Measurements from ENCODE around the gene ROBO2. TPM values are rescaled to one million over a fixed set of nuclear protein-coding genes. Genes with fewer than 3 reads are reported as not detected.

The ROBO2 gene
- total RNA-seq, 6 experiments from 2014 or later = 0.09 to 0.36 (median 0.20) TPM

GRCh38 chr3:77414881-77415280, 375.0 kb downstream of the ROBO2 start:
- H3K27ac Mint-ChIP-seq = no peak overlapping the region
- no peak overlapping the region for H3K4me3 Mint-ChIP-seq
- H3K36me3 Mint-ChIP-seq (ENCODE audit: low read depth) = peaks cover 17% of the 10 kb centered on the region
- no peaks in the 10 kb centered on the region for H3K27me3 Mint-ChIP-seq (ENCODE audit: insufficient read depth)
- DNase-seq = no peak
- TF ChIP-seq CTCF (IDR thresholded peaks at IDR 0.05) = no peak
- H3K4me1 Mint-ChIP-seq (ENCODE audit: low read depth) = peaks cover 38% of the 10 kb centered on the region; the same call in 1 of the 2 replicates
- H3K9me3 Mint-ChIP-seq = peaks cover 24% of the 10 kb centered on the region

GRCh38 chr3:77420336-77420735, 380.4 kb downstream of the ROBO2 start:
- no peaks in the 10 kb centered on the region; the same call in 1 of the 2 replicates for H3K36me3 Mint-ChIP-seq (ENCODE audit: low read depth)
- H3K9me3 Mint-ChIP-seq = peaks cover 8% of the 10 kb centered on the region
- H3K4me1 Mint-ChIP-seq (ENCODE audit: low read depth) = no peaks in the 10 kb centered on the region; the same call in 1 of the 2 replicates
- no peak overlapping the region for H3K4me3 Mint-ChIP-seq
- DNase-seq = no peak
- H3K27ac Mint-ChIP-seq = no peak overlapping the region
- no peak for TF ChIP-seq CTCF (IDR thresholded peaks at IDR 0.05)
- H3K27me3 Mint-ChIP-seq (ENCODE audit: insufficient read depth) = no peaks in the 10 kb centered on the region

- Mint-ChIP-seq H3K27ac (no peak overlapping the region), H3K4me1 (ENCODE audit: low read depth) (no peaks in the 10 kb centered on the region; the same call in 1 of the 2 replicates), H3K9me3 (peaks cover under 1% of the 10 kb centered on the region), H3K36me3 (ENCODE audit: low read depth) (no peaks in the 10 kb centered on the region; the same call in 1 of the 2 replicates), H3K4me3 (no peak overlapping the region), H3K27me3 (ENCODE audit: insufficient read depth) (no peaks in the 10 kb centered on the region)
- DNase-seq = no peak
- no peak for TF ChIP-seq CTCF (IDR thresholded peaks at IDR 0.05)
These were observed 382.0 kb downstream of the ROBO2 start for GRCh38 chr3:77421916-77422315.

- no peak for TF ChIP-seq CTCF (IDR thresholded peaks at IDR 0.05)
- Mint-ChIP-seq H3K4me3 (no peak overlapping the region), H3K27ac (no peak overlapping the region), H3K36me3 (ENCODE audit: low read depth) (no peaks in the 10 kb centered on the region), H3K9me3 (peaks cover 3% of the 10 kb centered on the region; the same call in 1 of the 2 replicates), H3K4me1 (ENCODE audit: low read depth) (no peaks in the 10 kb centered on the region), H3K27me3 (ENCODE audit: insufficient read depth) (no peaks in the 10 kb centered on the region; the same call in 1 of the 2 replicates)
- no peak for DNase-seq
These were observed 386.6 kb downstream of the ROBO2 start for GRCh38 chr3:77426531-77426930.

- TF ChIP-seq CTCF (IDR thresholded peaks at IDR 0.05) = no peak
- Mint-ChIP-seq H3K27ac (no peak overlapping the region), H3K36me3 (ENCODE audit: low read depth) (no peaks in the 10 kb centered on the region), H3K4me3 (no peak overlapping the region), H3K4me1 (ENCODE audit: low read depth) (no peaks in the 10 kb centered on the region), H3K27me3 (ENCODE audit: insufficient read depth) (no peaks in the 10 kb centered on the region; the same call in 1 of the 2 replicates), H3K9me3 (peaks cover 3% of the 10 kb centered on the region; the same call in 1 of the 2 replicates)
- no peak for DNase-seq
These were observed 387.6 kb downstream of the ROBO2 start for GRCh38 chr3:77427528-77427927.

- H3K4me3 Mint-ChIP-seq = no peak overlapping the region
- no peak for DNase-seq
These were observed 397.0 kb downstream of the ROBO2 start for GRCh38 chr3:77436908-77437307.

More at GRCh38 chr3:77436908-77437307, 397.0 kb downstream of the ROBO2 start:
- H3K9me3 Mint-ChIP-seq = peaks cover 3% of the 10 kb centered on the region; the same call in 1 of the 2 replicates
- no peak for TF ChIP-seq CTCF (IDR thresholded peaks at IDR 0.05)
- H3K27me3 Mint-ChIP-seq (ENCODE audit: insufficient read depth) = no peaks in the 10 kb centered on the region
- no peaks in the 10 kb centered on the region for H3K36me3 Mint-ChIP-seq (ENCODE audit: low read depth)
- no peaks in the 10 kb centered on the region for H3K4me1 Mint-ChIP-seq (ENCODE audit: low read depth)
- H3K27ac Mint-ChIP-seq = no peak overlapping the region

All from HFFc6 (cell line).